DND-41 (cell line): Measurements from ENCODE around the gene TBC1D2B.

Experiments
- EZH2 ChIP-seq: IDR thresholded peaks from 3 replicates; pipeline ENCODE4 v1.6.1; 2012; ENCODE audit warnings: borderline replicate concordance, low read depth, mild to moderate bottlenecking, moderate library complexity, low read length, inconsistent platforms; ENCODE audit not compliant: severe bottlenecking
- TF ChIP-seq, protein P1 (sequence below): IDR thresholded peaks from 2 replicates; pipeline ENCODE4 v1.5.1; 2012; ENCODE audit warnings: borderline replicate concordance, low read length, moderate library complexity, mild to moderate bottlenecking; ENCODE audit not compliant: poor library complexity, severe bottlenecking; ENCODE audit errors: extremely low read depth

DNA sequence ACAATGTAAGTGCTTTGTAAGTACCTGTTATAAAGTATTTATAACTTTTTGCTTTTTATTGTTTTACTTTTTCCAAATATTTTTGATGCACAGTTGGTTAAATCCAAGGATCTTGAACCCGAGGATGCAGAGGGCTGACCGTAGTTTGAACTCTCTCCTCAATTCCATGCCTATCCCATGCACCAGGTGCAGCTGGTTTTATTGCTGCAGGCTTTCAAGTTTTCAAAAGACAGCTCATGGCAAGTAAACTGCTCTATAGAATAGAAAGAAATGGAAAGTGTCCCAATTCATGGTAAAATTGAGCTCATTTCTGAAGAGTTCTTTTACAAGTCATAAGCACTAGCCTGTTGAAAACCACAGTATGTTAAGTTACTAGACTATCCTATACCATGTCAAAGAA lies 131.9 kb downstream of the TBC1D2B start:
- TF ChIP-seq, protein P1, sequence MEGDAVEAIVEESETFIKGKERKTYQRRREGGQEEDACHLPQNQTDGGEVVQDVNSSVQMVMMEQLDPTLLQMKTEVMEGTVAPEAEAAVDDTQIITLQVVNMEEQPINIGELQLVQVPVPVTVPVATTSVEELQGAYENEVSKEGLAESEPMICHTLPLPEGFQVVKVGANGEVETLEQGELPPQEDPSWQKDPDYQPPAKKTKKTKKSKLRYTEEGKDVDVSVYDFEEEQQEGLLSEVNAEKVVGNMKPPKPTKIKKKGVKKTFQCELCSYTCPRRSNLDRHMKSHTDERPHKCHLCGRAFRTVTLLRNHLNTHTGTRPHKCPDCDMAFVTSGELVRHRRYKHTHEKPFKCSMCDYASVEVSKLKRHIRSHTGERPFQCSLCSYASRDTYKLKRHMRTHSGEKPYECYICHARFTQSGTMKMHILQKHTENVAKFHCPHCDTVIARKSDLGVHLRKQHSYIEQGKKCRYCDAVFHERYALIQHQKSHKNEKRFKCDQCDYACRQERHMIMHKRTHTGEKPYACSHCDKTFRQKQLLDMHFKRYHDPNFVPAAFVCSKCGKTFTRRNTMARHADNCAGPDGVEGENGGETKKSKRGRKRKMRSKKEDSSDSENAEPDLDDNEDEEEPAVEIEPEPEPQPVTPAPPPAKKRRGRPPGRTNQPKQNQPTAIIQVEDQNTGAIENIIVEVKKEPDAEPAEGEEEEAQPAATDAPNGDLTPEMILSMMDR: no peak
- no peak for TF ChIP-seq EZH2
